ENCODE results near the gene HLA-A.

GRCh38 chr6:29892696-29893095, 49.6 kb upstream of the HLA-A start:
- TF ChIP-seq CTCF (IDR thresholded peaks at IDR 0.05) (no peak), POLR2A (IDR thresholded peaks at IDR 0.05) (no peak)

Data from lower leg skin (tissue), 3 donors.